GM19397 (cell line): ENCODE results near the gene EPM2A.
A peak's percentile ranks its signal among the peaks of the same experiment; 100 is the strongest.

ENCODE experiments used
- ATAC-seq: cut with Tn5 transposase; IDR thresholded peaks from one replicate; pipeline ENCODE4 v1.9.1; 2021; ENCODE audit warnings: mild to moderate bottlenecking, moderate library complexity; ENCODE audit not compliant: unreplicated experiment

EPM2A gene

GRCh38 chr6:145681965-145682364 is 53.4 kb downstream of the EPM2A start:
- no peak for ATAC-seq

GRCh38 chr6:145673504-145673903 is 61.8 kb downstream of the EPM2A start:
- no peak for ATAC-seq

- no peak for ATAC-seq
These were observed 65.0 kb downstream of the EPM2A start for GRCh38 chr6:145670311-145670710.

GRCh38 chr6:145669627-145670034 is 65.7 kb downstream of the EPM2A start:
- no peak for ATAC-seq

GRCh38 chr6:145668844-145669243 is 66.5 kb downstream of the EPM2A start:
- no peak for ATAC-seq

- ATAC-seq: no peak
These were observed 74.6 kb downstream of the EPM2A start for GRCh38 chr6:145660676-145661075.

- no peak for ATAC-seq
These were observed 79.2 kb downstream of the EPM2A start for GRCh38 chr6:145656128-145656527.

GRCh38 chr6:145652572-145652971 is 82.7 kb downstream of the EPM2A start:
- ATAC-seq: no peak

GRCh38 chr6:145651988-145652387 is 83.3 kb downstream of the EPM2A start:
- ATAC-seq: no peak

GRCh38 chr6:145648149-145648548 is 87.2 kb downstream of the EPM2A start:
- ATAC-seq: no peak

- no peak for ATAC-seq
These were observed 87.7 kb downstream of the EPM2A start for GRCh38 chr6:145647602-145648001.

GRCh38 chr6:145643760-145644159 is 91.6 kb downstream of the EPM2A start:
- no peak for ATAC-seq

GRCh38 chr6:145633981-145634627 is 101.2 kb downstream of the EPM2A start:
- ATAC-seq: peak; percentile 96

GRCh38 chr6:145632971-145633370 is 102.3 kb downstream of the EPM2A start:
- no peak for ATAC-seq

GRCh38 chr6:145631374-145631773 is 103.9 kb downstream of the EPM2A start:
- ATAC-seq: no peak

- no peak for ATAC-seq
These were observed 104.7 kb downstream of the EPM2A start for GRCh38 chr6:145630598-145630997.

- ATAC-seq: no peak
These were observed 105.8 kb downstream of the EPM2A start for GRCh38 chr6:145629478-145629877.

- no peak for ATAC-seq
These were observed 107.9 kb downstream of the EPM2A start for GRCh38 chr6:145627451-145627850.

- ATAC-seq: no peak
These were observed 108.5 kb downstream of the EPM2A start for GRCh38 chr6:145626857-145627256.

GRCh38 chr6:145623231-145623630 is 112.1 kb downstream of the EPM2A start:
- no peak for ATAC-seq

GRCh38 chr6:145621776-145622175 is 113.5 kb downstream of the EPM2A start:
- no peak for ATAC-seq

- ATAC-seq: no peak
These were observed 115.2 kb downstream of the EPM2A start for GRCh38 chr6:145620088-145620487.

- no peak for ATAC-seq
These were observed 125.8 kb downstream of the EPM2A start for GRCh38 chr6:145609521-145609920.
